Cortex of kidney (tissue), 1 donor: ENCODE results near the gene AKR7A2.

Source experiments
- DNase-seq: peaks from one replicate; lab custom pipeline; 2025; lab: John Stamatoyannopoulos, UW

Gene AKR7A2

DNA sequence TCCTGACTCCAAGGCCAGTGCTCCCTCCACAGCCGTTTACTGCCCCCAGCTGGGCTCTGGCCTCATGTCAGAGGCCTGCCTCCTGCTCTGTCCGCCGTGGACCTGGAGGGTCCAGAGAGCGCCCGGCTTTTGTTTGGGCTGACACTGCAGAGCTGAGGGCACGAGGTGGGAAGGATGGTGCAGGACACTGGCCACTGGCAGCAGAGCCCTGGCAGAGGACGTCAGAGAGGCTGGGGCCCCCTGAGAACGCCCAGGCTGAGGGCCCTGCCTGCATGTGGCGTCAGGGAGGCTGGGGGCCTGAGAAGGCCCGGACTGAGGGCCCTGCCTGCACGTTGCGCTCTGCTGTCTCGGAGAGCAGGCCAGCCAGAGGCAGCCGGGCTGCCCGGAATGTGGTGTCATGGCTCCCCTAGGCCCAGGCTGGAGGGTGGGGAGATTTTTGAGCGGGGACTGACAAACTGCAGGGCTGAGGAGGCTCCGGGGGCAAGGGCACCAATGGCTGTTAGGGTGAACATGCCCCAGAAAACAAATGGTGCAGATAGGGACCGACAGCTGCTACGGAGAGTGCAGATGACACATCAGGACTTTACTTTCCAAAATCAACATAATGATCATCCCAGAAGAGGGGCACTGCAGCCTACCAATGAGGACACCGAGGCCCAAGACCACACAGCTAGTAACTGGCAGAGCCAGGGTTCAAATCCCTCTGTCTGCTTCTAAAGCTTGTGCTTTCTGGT lies 31.8 kb upstream of the AKR7A2 start:
- no peak for DNase-seq

DNA sequence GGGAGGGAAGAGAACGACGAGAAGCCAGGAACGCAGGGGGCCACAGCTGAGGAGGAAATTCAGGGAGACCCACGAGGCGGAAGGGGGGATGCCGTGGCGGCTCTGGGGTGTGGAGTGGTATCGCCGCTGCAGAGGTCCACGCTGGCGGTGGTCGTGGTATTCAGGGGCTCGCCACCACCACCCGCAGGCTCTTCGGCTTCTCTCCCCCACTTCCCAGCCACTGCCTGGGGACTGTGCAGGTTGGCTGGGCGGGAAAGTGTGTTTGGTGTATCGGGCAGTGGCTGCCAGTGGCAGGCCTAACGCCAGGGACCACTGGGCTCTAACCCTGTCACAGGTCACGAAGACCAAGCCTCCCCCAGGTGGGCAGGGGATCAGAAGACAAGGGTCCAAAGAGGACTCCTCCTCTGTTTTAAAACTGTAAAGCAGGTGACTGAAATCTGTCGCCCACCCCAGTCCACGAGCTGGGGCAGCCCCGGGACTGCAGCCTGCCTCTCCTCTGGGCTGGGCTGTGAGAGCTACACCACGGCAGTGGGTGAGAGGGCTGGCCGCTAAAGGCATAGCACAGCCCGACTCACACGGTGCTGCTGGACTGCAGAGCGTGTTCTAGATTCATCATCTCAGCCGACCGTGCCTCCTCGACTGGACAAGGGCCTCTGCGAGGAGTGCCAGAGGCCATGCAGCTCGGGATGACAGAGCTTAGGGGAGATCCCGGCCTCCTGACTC lies 31.1 kb upstream of the AKR7A2 start:
- DNase-seq, result no peak

GRCh38 chr1:19342062-19342750 lies 30.3 kb upstream of the AKR7A2 start:
- DNase-seq, result no peak

DNA sequence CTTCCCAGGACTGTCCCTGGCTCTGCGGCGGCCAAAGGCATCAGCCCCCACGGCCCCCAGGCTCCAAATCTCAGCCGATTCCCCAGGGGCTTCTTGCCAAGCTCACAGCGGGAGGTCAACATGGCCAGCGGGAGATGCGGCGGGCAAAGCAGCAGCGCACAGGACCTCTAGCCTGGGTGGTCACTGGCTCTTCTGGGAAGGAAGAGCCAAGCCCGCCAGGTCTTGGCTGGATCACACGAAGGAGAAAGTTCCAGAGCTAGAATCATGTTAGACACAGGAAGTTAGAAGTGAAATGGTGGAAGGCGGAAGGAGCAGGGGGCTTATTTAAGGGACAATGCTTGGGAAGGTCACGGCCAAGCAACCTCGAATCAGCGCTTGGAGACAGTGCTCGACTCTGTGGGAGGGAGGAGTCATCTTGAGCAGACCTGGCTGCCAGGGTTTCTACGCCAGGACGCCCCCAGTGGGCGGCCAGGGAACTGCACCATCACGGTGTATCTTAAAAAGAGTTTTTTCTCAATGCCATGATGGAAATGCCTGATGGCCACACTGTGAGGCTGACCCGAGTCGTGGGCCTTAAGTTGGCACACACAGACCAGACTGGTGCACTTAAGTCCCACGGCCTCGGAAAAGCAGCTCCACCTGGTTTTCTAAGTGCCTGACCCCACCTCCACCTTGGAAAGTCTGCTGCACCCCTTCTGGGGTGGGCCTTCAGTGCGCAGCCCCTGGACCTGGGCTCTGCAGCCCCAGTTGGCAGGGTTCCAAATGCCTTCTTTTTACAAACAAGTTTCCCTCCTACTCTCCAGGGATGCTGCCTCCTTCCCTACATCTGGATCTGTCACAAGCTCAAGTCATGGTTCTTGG lies 29.5 kb upstream of the AKR7A2 start:
- DNase-seq, result no peak

DNA sequence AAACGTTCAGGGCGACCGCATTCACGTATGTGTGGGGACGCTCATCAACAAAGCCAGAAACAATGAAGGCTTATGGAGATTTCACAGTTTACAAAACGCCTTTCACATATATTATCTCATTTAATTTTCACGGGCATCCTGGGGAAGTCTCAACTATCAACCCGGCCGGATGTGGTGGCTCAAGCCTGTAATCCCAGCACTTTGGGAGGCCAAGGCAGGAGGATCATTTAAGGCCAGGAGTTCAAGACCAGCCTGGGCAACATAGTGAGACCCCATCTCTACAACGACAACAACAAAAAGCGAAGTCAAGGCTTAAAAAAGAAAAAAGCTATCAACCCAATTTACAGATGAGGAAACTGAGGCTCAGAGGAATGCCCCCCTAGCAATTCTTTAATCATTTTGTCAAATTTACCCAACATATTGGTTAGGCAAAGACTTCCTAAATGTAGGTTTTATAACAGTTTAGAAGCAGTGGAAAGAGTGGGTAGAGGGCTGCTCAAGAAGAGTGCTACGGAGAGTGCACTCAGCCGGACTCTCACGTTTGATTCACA lies 28.5 kb upstream of the AKR7A2 start:
- no peak for DNase-seq

GRCh38 chr1:19339214-19339861 lies 27.4 kb upstream of the AKR7A2 start:
- no peak for DNase-seq

GRCh38 chr1:19338323-19338762 lies 26.4 kb upstream of the AKR7A2 start:
- DNase-seq, result no peak

- no peak for DNase-seq
Observed at GRCh38 chr1:19337289-19337688, 25.3 kb upstream of the AKR7A2 start.

GRCh38 chr1:19336543-19336942 lies 24.6 kb upstream of the AKR7A2 start:
- no peak for DNase-seq

DNA sequence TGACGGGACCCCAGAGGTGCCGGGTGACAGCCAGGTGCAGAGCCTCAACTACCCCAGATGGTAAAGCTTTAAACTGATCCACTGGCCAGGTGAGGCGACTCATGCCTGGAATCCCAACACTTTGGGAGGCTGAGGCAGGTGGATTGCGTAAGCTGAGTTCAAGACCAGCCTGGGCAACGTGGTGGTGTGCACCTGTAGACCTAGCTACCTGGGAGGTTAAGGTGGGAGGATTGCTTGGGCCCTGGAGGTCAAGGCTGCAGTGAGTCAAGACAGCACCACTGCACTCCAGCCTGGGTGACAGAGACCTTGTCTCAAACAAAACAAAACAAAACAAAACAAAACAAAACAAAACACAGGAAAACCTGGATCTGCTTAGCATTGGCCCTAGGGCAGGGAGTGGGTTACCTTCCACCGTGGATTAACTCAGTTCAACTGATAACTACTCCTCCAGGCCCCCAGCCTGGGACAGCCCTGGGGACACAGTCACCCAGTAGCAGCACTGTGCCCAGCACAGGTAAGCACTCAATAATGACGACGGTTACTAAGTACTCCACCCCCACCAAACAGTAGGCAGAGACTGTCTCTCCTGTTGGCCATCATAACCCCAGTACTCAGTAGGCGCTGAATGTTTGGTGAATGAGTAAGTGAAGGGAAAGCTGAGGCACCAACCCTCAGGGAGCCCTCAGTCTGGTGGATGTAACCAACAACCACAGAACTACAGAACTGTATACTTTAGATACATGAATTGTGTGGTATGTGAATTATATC lies 21.8 kb upstream of the AKR7A2 start:
- no peak for DNase-seq

DNA sequence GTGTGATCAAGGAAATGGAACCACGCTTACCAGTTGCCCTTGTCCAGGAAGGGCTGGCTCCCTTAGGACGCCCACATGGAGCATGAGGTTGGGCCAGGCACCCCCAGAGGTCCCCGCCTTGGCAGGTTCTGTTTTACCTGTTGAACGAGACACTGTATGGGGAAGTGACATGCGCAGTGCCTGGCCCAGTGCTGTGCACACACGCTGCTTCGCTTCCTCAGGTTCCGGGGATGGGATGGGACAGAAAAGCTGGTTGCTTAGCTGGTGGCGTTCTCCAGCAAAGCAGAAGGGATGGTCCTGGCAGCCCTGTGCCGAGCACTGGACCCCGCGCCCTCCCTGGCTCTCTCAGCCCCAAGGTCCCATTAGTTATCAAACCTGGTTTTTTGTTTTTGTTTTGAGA lies 20.9 kb upstream of the AKR7A2 start:
- no peak for DNase-seq

GRCh38 chr1:19331262-19331878 lies 19.4 kb upstream of the AKR7A2 start:
- DNase-seq, result no peak

- DNase-seq, result no peak
Observed at GRCh38 chr1:19330449-19331135, 18.6 kb upstream of the AKR7A2 start.

- DNase-seq, result no peak
Observed at GRCh38 chr1:19329611-19330010, 17.7 kb upstream of the AKR7A2 start.

DNA sequence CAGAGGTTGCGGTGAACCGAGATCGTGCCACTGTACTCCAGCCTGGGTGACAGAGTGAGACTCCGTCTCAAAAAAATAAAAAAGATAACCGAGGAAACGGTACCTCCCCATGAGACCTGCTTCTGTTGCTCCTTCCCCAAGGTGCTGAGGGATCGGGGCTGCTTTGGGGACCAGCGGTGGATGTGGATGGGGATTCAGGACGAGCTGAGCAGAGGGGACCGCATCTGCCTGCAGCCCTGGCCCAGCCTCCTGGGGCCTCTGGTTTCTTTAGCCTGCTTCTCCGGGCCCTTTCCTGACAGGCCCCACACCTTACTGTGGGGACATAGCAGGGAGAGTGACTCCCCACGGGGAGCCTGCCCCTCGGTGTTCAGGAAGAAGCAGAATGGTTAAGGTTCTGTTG lies 17.2 kb upstream of the AKR7A2 start:
- no peak for DNase-seq

DNA sequence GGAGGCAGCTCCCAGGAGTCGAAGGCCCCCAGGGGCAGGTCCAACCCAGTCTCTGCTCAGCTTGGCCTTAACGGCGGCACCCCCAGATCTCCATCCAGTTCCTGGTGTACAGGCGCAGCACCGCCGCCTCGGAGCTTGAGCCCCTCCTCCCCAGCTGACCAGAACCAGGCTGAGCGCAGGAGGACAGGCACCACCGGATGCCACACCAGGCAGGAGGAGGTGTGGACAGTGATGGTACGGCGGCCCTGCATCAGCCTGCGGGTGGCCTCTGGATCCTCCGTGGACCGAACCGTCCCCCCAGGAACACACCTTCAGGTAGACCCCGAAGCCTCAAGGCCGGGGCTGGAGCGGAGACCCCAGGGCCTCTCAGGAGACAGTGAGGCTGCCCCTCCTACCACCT lies 16.5 kb upstream of the AKR7A2 start:
- no peak for DNase-seq

DNA sequence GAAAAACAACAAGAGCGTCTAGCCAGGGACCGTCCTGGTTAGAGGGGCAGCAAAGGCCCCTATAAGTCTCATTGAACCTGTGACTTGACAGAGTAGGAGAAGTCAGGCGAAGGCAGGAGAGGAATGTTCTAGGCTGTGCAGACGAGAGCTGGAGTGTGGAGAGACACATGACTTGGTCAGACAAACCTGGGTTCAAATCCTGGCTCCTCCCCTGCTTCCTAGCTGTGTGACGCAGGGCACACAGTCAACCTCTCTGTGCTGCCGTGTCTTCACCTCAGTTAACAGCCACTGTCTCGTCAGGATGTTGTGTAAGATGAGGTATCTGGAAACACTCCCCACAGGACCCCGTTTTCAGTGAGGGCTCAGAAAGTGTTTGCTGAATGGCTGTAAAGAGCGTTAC lies 15.8 kb upstream of the AKR7A2 start:
- no peak for DNase-seq

GRCh38 chr1:19327301-19327700 lies 15.4 kb upstream of the AKR7A2 start:
- DNase-seq, result no peak

- no peak for DNase-seq
Observed at GRCh38 chr1:19326748-19327065, 14.8 kb upstream of the AKR7A2 start.
